Measurements from ENCODE around the gene BAHD1.
A peak's percentile ranks its signal among the peaks of the same experiment; 100 is the strongest.

The BAHD1 gene

DNA sequence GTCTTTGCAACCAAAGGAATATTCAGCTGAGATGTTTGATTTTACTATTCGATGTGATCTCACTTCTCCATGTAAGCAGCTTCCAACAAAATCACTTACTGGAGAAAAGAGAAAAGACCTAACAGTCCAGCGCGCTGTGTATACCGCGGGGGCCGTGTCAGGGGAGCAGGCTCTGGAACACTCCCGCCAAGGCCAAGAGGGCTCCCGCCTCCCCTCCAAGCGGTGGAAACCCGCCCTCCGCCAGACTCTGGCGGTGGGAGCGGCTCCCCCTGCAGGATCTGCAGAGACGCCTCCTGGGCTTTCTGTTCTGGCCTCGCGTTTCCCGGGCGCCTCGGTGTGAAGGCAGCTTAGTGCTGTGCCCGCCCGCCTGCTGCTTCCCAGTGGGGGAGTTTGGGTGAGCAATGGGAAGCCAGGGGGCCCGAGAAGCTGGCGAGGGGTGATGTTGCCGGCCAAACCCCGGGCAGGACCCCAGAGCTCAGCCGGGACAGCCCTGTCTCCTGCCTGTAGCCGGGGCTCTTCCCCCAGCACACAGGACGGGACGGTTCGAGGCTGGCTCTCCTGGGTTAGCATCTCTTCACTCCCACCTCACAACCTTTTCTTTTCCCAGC is 66.3 kb downstream of the BAHD1 start:
- peak; percentile 46 for DNase-seq

DNA sequence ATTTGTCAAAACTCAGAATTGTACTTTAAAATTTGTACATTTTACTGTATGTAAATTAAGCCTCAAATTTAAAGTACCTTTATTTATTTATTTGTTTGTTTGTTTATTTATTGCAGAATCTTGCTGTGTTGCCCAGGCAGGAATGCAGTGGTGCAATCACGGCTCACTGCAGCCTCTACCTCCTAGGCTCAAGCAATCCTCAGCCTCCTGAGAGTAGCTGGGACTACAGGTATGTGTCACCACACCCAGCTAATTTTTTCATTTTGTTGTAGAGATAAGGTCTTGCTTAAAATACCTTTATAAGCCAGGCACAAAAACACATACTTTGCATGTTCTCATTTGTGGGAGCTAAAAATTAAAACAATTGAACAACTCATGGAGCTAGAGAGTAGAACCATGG is 67.5 kb downstream of the BAHD1 start:
- DNase-seq, result no peak

DNA sequence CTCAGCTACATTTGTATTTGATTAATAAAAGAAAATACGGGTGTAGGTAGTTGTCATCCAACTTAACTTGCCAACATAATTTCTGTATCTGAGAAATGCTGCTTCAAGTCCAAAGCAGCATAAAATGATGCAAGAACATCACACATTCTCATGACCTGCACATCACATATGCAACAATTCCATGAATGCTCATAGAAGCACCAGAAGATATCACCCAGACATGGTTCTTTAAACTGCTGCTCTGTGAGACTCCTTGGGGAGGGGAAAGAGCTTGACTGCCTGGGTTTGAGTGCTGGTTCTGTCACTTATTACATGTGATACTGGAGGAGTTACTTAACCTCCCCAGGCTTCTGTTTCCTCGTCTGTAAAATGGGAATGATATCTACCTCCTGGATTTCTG is 69.4 kb downstream of the BAHD1 start:
- DNase-seq, result no peak

DNA sequence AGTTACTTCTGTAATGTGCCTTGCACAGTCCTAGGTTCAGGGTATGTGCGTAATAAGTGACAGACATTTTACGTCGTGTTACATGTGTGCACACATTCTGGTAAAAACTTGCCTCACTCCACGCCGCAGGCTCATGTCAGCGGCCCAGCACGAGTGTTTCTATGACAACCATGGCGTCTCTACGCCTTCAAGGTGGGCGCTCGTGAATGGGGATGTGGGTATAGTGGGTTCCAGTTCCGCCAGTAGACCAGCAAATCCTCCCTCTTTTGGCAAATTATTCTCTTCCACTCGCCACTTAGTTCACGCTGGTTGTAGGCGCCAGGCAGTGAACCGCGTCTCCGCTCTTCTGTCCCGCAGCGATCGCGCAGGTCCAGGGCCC is 70.3 kb downstream of the BAHD1 start:
- no peak for DNase-seq

DNA sequence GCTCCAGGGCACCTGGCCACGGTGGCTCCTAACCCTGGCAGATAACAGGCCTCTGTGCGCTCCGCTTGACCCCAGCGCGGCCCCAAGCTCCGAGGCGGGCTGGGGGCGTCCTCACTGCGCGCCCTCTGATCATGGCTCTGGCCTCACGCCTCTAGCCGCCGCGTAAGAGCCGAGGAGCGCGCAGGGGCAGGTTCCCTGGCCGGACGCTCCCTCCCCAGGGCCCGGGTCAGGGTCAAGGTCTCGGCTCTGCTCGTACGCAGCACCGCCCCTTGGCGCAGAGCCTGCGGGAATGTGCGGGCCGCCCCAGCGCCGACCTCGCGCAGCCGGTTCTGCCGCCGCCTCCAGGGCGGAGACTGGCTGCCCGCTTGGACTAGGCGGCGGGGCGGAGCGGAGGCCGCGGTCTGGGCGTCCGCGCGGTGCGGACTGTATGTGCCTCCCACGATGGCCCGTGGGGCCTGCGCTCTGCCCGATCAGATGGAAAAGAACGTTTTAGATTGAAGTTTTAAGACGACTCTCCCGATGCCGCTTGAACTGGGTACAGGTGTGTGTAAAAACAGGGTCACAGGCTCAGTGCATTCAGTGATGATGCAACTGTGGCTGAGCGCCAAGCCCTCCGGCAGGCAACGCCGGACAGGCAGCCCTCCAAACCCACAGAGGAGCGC is 70.8 kb downstream of the BAHD1 start:
- DNase-seq, result peak; percentile 15

DNA sequence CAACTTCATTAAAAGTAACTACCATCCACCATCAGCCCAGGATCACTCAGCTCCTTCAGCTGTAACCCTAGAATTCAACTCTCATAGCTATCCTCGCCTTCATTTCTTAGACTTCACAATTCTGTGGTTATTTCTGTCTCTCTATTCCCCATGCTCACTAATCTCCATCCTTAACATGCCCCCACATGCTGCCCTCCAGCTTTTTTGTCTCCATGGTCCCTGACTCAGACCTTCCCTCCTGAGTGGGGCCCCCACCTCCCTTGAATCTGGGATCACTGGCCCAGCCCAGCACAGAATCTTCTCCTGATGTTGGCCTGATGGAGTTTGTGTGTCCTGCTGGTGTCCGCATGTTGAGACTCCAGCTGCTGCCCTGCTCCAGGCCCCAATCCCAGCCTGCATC is 71.7 kb downstream of the BAHD1 start:
- DNase-seq, result no peak

DNA sequence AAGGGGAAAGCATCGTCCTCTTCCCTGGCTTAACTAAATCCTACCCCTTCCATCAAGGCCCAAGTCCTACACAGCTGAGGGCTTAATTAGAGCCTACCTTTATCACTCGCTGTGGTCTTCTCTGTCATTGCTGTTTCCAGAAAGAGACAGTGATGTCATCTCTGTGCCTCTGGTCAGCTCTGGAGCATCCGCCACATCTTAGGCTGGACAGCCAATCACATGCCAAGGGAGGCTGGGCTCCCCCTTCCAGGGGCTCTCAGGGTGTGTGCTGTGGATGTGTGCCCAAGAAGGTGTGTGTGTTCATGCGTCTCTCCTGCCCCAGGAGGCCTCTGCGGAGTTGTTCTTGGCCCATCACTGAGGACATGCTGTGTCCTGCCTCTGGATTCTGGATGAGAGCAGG is 72.9 kb downstream of the BAHD1 start:
- no peak for DNase-seq

DNA sequence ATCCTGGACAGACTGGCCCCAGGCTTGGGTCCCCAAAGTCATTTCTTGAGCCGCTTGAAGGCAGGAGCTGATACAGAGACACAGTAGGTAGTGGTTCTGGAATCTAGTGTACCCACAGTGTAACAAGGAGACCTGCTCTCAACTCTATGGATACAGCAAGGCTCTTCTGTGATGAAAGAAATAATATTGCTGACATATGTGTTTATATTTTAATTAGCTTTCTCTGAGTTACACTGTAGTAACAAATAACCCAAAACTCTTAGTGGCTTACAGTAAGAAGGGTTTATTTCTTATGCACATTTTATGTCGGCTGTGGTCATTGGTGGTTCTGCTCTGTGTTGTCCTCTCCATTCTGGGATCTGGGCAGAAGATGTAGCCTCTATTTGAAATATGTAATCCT is 75.6 kb downstream of the BAHD1 start:
- no peak for DNase-seq

Measured in stimulated activated naive CD4-positive, alpha-beta T cell treated with Interleukin-2 at 50 U/mL for 16 hours (primary cell).